Posterior cingulate gyrus (tissue), 11 donors: Measurements from ENCODE around the gene ARHGEF2.
A peak's percentile ranks its signal among the peaks of the same experiment; 100 is the strongest.
"Not testable (repeated sequence)": the region's sequence is repeated elsewhere in the genome, so short reads cannot be mapped to it uniquely, and the experiment has no call there.

ENCODE experiments used
- DNase-seq, 10 donors: peaks; one replicate each; pipeline versions ENCODE4 v3.0.0 to v3.0.0-alpha.2; 2020 to 2021; ENCODE audit warnings: mixed read lengths in 3 of 10
- intact Hi-C: fragments of 100-400 bp; cut with DNase I; formaldehyde crosslinking; loops from one replicate; pipeline ENCODE4 v1.15.1; 2023

ARHGEF2 gene

GRCh38 chr1:155950829-155951228, 27.5 kb downstream of the ARHGEF2 start:
- DNase-seq = peak in 1 of 10 donors; percentile 82
- intact Hi-C loops = no loop called here

- intact Hi-C loops = no loop called here
- no peak for DNase-seq
Observed at GRCh38 chr1:155947741-155948140, 30.6 kb downstream of the ARHGEF2 start.

GRCh38 chr1:155947292-155947691, 31.1 kb downstream of the ARHGEF2 start:
- intact Hi-C loops = no loop called here
- no peak for DNase-seq

GRCh38 chr1:155946633-155947219, 31.6 kb downstream of the ARHGEF2 start:
- intact Hi-C loops = no loop called here
- no peak for DNase-seq

GRCh38 chr1:155944444-155944799, 33.9 kb downstream of the ARHGEF2 start:
- DNase-seq = peak in 1 of 10 donors; percentile 77
- intact Hi-C loops = no loop called here

GRCh38 chr1:155942578-155943141, 35.7 kb downstream of the ARHGEF2 start:
- peak in 1 of 10 donors; percentile 82 for DNase-seq
- intact Hi-C loops = no loop called here

GRCh38 chr1:155941845-155942531, 36.4 kb downstream of the ARHGEF2 start:
- intact Hi-C loops = no loop called here
- no peak for DNase-seq

GRCh38 chr1:155940993-155941844, 37.1 kb downstream of the ARHGEF2 start, which contains the start of gene RXFP4:
Gene RXFP4 (plus strand): TSS chr1:155941638. CDS start chr1:155941710, 72 bp downstream.
- no peak for DNase-seq
- intact Hi-C loops = no loop called here

GRCh38 chr1:155940482-155940992, 37.8 kb downstream of the ARHGEF2 start:
- no peak for DNase-seq
- intact Hi-C loops = no loop called here

- intact Hi-C loops = loop anchor here (1.0 kb wide), 1 partner anchor 51 kb away; no protein-coding TSS in a partner anchor
- no peak for DNase-seq
Observed at GRCh38 chr1:155938220-155938627, 40.1 kb downstream of the ARHGEF2 start.

- intact Hi-C loops = loop anchor here (1.0 to 2.0 kb wide), 2 partner anchors 76 to 115 kb away; partner anchors contain the start of gene SYT11
- peak in 1 of 10 donors; percentile 67 for DNase-seq
Observed at GRCh38 chr1:155934936-155935590, 43.3 kb downstream of the ARHGEF2 start.

GRCh38 chr1:155934097-155934935, 44.0 kb downstream of the ARHGEF2 start, which contains the start of gene KHDC4:
Gene KHDC4 (minus strand): TSS chr1:155934413. CDS start chr1:155934373, 40 bp downstream.
- intact Hi-C loops = loop anchor here (2.0 kb wide), 1 partner anchor 76 kb away; the partner anchor contains the start of gene SYT11

GRCh38 chr1:155933591-155934096, 44.7 kb downstream of the ARHGEF2 start:
- no peak for DNase-seq
- intact Hi-C loops = loop anchor here (2.0 kb wide), 1 partner anchor 75 kb away; the partner anchor contains the start of gene SYT11

More at GRCh38 chr1:155934097-155934935, 44.0 kb downstream of the ARHGEF2 start, which contains the start of gene KHDC4:
- peak; percentile 91 to 99 (median 96) for DNase-seq

GRCh38 chr1:155932487-155932886, 45.9 kb downstream of the ARHGEF2 start:
- intact Hi-C loops = no loop called here
- no peak for DNase-seq

GRCh38 chr1:155932081-155932480, 46.3 kb downstream of the ARHGEF2 start:
- DNase-seq = no peak
- intact Hi-C loops = no loop called here

GRCh38 chr1:155931332-155932038, 46.9 kb downstream of the ARHGEF2 start:
- intact Hi-C loops = no loop called here
- no peak for DNase-seq

GRCh38 chr1:155930725-155931124, 47.6 kb downstream of the ARHGEF2 start:
- DNase-seq, intact Hi-C loops: not testable (repeated sequence)

- intact Hi-C loops = no loop called here
- DNase-seq = no peak
Observed at GRCh38 chr1:155929057-155929456, 49.3 kb downstream of the ARHGEF2 start.
